HG03520 (cell line): ENCODE measurements around the gene GPR68.

Source experiments
- ATAC-seq: cut with Tn5 transposase; IDR thresholded peaks from one replicate; pipeline ENCODE4 v1.9.1; 2021; ENCODE audit warnings: mild to moderate bottlenecking, moderate library complexity; ENCODE audit not compliant: unreplicated experiment

GPR68 gene, protein sequence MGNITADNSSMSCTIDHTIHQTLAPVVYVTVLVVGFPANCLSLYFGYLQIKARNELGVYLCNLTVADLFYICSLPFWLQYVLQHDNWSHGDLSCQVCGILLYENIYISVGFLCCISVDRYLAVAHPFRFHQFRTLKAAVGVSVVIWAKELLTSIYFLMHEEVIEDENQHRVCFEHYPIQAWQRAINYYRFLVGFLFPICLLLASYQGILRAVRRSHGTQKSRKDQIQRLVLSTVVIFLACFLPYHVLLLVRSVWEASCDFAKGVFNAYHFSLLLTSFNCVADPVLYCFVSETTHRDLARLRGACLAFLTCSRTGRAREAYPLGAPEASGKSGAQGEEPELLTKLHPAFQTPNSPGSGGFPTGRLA

DNA sequence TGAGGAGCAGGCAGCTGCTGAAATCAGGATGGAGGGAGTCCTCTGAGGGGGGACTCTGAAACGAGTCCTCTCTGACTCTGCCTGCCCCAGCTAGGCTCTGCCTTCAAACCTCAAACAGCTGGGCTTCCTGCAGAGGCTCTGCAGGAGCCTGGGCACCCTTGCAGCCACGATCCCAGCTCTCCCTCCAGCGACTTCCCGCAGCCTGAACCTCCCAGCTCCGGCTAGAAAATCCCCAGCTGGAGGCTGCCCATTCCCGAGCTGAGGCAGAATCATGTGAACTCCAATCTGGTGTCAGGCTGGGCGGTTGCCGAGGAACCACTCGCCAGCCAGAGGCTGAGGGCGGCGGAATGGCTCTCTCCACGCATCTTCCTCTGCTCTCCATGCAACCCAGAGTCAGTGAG, at the start of gene GPR68:
Gene GPR68, minus strand, starts transcription at position 204 of the 401 bp plus-strand sequence. CDS start 9,654 bp downstream, outside the sequence.
- no peak for ATAC-seq

DNA sequence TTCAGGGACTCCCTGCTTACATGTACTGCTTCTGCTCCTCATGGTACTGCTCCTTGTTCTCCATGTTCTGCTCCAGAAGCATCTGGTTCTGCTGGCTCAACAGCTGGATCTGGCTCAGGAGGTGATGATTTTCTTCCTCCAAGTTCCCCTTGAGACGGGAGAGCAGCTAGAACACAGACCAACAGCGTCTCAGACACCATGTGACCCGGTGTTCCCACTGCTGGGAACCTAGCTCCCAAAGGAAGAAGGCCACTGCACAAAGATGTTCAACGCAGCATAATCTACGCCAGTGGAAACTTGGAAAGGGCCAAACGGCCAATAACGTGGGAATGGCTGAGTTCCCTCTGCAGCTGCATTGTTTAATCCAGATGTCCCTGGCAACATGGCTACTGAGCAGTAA, 49.6 kb upstream of the GPR68 start:
- ATAC-seq: no peak

DNA sequence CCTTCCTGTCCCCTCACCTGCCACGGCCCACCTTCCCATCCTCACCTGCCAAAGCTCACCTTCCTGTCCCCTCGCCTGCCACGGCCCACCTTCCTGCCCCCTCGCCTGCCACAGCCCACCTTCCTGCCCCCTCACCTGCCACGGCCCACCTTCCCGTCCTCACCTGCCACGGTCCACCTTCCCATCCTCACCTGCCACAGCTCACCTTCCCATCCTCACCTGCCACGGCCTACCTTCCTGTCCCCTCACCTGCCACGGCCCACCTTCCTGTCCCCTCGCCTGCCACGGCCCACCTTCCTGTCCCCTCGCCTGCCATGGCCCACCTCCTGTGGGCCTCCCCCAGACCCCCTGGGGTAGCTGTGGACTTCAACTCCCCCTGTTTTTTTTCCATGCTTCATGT, 48.8 kb upstream of the GPR68 start:
- ATAC-seq: no peak

DNA sequence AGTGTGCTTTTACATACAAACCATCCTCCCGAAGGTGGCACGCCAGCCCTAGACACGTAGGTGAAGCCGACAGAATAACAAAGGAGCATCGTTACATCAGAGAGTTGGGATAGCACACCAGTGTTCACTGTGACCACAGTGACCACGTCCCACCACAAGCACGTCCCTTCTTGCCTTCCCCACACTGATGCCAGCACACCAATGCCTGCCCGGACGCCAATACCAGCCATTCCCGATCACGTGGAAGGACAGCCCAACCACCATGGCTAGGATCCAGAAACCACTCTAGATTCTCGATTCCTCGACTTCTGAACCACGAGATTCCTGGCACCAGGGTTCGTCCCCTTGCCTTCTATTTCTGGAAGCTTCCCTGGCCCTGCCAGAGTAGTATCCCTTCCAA, 48.0 kb upstream of the GPR68 start:
- no peak for ATAC-seq

DNA sequence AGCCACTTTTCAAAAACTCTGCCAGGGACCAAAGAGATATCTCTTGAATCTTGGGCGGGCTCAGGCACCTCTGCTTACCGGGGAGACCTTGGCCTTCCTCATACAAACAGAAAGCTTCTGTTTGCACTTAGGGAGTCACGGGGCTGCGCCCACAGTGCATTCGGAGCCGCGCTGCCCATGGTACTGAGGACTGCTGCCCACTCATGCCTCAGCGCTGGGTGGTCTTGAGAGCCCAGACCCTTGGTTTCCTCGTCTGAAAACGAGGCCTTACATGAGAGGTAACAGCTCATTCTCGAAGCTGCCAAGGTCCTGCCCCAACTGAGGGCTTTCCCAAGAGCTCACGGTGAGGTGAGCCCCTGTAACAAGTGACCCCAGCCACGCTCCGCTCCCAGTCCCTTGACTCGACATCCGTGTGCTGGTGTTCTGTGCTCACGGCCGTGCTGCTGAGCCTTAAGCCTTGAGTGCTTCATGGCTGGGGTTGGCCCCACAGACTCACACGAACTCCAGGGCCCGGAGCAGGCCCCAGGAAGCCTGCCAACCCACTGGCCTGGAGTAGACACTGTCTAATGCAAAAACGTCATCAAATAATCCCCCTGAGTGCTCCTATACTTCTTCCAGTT, 47.4 kb upstream of the GPR68 start:
- no peak for ATAC-seq

DNA sequence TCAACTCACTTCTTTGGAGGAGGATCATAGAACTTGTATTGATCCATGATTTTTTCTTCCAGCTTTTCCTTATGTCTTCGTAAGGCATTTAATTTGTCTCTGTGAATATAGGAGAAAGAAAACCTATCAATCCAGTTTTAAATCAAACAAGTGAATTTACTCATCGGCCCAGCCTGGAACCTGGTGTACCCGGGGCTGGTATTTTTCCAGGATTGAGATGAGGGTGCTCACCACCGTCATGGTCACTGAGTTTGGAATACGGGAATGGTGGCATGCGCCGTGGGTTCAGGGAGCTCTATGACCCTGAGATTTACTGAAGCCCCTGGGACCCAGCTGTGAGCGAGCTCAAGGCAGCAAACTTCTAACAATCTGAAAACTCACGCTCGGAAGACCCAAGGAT, 46.5 kb upstream of the GPR68 start:
- ATAC-seq: no peak

DNA sequence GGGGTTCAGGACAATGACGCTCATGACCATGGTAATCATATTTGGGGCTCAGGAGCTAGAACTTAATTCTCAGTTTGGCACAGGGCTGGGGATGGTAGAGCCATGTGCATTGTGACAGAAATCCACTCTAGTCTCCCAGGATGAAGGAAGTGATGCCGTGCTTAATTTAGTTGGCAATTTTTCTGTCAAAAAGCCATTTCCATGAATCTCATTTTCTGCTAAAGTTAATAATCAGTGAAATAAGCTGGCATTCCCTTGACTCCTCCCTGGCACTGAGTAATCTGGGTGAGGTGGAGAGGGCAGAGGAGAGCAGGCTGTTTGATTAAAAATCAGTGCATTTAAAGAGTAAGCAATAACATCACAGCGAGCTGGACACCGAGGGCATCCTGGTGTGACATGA, 45.0 kb upstream of the GPR68 start:
- ATAC-seq: no peak

DNA sequence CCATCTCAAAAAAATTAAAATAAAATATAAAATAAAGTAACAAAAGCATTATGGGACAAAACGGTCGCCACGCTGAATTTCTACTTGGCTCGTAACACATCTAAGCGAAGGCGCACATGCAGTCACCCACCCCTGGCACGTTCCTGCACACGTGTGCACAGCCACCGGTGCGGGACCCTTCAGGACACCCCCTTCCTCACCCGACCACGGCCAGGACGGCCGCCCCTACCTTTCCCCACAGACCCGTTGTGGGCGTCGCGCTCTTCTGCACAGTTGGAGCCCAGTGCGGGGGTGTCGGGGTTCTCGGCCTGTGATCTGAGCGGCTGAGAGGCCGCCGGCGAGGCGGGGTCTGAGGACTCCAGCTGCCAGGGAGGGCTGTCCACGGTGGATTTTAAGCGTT, 44.4 kb upstream of the GPR68 start:
- no peak for ATAC-seq

DNA sequence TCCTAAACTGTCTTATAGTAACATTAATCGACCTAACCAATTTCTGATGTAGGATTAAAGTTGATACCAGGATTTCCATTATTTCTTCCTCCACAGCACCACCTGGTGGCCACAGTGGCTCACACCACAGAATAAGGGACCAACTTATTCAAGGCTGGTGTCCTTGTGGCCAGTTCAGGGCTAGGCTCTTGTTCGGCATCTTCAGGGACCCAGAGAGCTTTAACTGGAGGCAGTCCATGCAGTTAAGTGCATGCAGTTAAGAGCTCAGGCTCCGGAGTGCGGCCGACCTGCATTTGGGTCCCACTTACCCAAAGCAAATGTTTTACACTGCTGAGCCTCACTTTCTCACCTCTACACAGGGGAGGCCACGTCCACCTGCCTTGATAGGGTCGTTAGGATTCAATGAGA, 42.0 kb upstream of the GPR68 start:
- ATAC-seq: no peak

DNA sequence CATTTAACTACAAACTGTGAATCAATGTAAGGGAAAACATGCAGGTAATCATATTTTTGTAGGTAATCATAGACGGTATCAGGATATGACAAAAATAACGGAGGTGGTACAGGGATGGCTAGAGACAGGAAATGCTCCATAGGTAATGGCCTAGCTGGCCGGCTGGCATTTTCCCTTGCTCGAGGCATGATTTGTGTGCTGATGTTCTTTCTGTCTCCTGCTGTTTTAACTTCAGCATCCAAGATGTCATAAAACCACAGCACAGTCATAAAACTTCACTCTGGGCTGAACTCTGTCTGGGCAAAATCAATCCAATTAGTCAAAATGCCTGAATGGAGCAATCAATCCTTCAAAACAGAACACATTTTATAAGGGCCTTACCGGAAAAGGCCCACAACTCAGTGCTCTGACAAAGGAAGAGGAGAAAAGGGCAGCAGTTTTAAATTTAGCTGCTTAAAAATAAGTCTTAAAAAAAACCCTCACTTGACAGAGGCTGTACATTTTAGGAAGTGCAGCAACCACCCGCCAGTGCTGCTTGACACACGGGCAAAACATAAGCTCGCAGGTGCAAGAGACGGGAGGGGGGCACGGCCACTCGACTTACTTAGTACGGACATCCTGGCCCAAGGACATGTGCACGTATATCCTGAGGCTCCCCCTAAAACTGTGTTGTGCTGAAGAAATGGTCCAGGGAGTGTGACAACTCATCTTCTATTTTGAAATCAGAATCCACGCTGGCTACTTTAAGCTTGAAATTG, 40.5 kb upstream of the GPR68 start:
- no peak for ATAC-seq

DNA sequence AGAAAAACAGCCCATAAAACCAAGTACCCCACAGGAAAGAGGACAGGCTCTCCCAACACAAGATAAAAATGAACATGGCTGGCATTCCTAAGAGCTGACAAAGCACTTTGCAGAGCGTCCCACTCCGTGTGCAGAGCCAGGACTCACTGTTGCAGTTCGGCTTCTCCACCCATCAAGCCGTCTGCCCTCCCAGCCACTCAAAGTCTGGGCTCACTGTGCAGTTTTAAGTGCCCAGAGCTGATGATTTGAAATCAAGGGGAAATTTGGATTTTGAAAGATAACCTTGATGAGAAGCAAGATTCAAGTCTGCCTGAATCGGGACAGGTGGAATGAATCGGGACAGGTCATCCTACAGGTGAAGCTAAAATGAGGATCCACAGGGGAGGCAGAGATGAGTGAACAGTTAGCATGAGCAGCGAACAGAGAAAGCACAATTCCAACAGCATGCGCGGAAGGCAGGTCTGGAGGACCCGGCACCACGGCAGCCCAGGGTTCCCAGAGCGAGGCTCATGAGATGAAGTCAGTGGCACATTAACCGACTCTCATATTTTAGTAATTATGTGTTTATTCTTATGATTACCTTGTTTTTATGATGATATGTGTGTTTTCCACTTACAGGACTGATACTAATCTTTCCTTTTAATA, 39.8 kb upstream of the GPR68 start:
- ATAC-seq: no peak

DNA sequence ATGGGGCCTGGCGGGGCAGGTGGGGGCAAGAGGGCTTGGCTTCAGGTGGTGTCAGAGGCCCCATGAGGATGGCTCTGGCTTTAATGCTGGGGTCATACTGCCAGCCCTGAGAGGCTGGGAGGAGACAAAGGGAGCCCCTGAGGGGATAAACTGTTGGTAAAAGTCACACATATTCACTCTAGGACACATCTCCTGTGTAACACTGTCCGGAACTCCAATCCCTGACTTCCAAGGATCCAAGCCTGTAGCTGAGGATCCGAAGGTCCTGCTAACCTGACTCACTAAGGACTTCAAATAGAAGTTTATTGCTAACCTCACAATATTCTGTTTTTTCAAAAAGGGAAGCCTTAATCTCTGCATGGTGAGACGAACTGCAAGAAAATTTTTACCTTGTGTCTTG, 39.2 kb upstream of the GPR68 start:
- no peak for ATAC-seq

DNA sequence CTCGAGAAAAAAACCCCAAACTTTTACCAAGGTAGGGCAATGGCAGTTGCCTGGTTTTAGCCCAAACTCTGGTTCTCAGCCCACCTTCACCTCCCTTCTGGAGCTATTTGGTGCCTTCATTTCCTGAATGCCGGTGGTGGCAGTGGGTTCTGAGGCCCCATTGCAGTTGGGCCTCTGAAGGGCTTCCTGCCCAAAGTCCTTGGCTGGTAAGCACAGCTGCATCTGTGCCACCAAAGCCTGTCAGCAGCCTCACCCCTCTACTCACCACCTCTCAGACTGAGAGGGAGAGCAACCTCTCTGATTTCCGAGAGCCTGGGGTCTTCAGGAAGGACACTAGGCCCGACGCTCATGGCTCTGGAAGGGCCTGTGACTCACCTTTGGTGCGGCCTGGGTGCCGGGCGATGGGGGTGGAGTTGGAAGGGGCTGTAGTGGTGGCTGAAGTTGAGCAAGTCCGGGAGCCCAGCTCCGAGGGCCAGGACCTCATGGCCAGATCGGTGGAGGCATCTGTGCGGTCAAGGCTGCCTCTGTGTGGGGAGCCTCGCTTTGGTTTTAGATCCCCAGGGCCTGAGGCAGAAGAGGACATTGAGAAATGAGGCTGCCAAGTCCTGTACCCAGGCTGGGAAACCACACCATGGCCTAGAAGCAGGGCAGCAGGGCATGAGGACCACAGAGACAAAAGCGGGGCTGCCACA, 38.6 kb upstream of the GPR68 start:
- ATAC-seq: no peak

DNA sequence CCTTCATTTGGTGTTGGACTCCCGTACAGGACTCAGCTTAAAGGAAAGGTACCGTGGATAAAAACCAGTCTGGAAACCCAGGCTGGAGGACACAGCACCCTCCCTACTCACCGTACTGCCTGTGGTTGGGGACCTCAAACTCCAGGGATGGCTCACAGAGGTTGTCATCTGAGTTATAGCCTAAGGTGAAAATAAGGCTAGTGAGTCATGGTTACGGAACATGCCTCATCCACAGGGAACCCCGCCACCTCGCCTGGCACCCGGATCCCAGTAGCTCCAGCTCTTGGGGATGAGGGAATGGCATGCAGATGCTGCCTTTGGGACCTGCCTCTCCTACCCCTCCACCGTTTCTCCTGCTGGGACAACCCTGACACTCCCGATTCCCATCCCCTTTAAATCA, 36.8 kb upstream of the GPR68 start:
- no peak for ATAC-seq

DNA sequence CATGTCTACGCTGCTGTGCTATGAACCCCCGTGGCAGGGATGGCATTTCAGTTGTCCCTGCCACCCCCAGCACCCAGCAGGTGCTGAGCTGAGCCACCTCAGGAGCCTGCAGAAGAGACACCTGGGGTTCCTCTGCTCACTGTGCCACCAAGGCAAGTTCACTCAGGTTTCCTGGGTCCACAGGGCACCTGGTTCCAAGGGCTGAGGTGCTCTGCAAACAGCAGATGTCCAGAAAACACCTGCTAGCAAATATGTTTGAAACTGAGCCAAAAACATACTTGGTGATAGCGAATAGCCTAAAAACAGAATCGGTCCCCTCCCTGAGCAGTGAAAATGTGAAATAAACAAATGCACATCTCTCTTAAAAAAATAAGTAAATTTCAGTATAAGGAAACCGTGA, 35.6 kb upstream of the GPR68 start:
- no peak for ATAC-seq

DNA sequence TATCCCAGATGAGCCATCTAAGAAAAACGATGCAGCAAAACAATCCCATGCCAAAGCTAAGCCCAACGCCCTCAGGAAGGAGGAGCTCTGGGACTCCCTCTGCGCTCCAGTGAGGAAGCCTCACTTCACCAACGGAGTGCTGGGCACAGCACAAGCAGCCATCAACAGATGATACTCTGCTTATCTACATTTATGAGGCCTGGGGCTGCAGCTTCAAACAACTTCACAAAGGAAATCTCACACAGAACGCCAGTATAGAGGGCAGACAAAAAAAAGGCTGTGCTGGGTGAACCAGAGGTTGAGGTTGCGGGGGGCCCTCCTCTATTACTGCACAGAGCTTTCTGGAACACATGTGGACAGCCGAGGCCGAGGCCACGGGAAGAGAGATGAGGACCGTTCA, 34.9 kb upstream of the GPR68 start:
- ATAC-seq: no peak

DNA sequence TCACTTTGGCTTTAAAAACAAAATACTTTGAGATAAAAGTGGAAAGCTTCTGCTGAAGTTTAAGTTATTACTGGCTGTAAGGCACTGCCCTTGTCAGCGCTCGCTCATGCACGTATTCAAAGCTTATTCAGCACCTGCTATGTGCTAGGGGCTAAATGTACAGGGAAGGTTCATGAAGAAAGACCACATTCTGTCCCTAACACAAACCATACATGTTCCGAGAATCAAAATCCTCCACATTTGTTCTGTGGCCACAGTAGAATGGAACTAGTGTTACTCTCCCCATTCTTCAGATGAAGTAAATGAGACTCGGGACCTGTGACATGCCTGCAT, 33.8 kb upstream of the GPR68 start:
- no peak for ATAC-seq

DNA sequence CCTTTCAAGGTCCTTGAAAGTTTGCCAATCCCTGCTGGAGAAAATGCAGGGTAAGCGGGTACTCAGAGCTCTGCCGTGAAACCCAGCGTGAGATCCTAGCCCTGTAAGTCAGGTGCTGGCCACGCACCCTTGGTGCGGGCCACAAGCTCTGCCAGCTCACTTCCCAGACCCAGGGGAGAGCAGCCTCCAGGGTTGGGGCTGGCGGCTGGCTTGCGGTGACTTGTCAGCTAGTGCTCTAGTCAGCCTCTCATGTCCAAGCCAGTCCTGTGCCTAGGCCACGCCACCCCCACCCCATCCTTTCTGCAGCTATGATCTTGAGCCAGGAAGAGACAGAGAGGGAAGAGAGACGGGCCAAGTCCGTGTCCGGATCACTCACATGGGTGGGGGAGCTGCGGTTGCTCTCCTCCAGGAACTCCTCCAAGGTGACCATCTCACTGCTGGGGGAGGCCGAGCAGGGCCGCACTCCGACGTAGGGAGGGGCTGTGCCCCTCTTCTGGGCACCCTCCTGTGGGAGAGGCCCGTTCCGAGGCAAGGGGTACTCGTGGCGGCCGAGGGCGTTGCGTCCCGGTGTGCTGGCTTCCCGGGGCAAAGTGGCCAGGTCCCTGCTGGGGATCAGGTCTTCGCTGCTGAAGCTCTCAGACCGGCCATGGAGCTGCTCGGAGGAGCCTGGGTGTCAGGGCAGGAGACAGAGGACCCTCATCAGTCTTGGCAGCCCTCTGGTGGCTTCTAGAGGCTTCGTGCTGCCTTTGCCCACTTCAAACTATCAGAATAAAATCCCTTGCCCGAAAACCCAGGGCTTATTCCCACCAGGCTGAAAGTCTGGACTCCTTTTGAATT, 33.3 kb upstream of the GPR68 start:
- no peak for ATAC-seq

DNA sequence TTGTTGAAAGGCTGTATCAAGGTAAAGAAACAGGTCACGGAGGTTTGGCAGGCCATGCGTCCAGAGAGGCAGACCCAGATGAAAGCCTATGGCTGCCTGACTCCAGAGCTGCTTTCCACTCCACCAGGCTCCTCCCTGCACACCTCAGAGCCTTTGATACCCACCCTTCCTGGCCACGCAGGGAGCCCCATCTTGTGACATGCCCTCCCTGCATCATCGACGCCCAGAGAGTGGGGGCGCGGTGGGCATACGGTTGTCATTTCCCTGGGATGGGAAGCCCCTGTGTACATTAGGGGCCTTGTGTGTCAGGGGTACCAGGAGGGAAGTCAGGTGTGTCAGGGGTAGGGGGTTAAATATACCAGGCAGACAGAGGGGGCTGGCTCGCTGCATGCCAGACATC, 30.3 kb upstream of the GPR68 start:
- ATAC-seq: no peak

DNA sequence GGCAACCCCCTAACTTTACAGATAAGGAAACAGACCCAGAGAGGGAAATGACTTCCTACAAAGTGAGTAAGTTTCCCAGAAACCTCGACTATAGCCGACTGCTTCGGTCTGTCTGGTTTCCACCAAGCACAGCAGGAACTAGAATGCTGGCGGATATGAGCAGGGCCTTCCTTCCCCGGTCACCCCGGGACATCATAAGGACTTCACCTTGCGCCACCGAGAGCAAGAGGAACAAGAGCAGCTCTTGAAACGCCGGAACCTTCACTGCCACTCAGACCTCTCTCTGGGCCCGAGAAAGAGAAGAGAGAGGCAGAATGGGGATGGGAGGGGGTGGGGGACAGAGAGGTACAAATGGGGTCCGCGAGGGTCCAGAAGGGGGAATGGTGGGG, 29.4 kb upstream of the GPR68 start:
- ATAC-seq: no peak
